Astrocyte of the cerebellum (primary cell): ENCODE measurements around the gene CALCR.

Source experiments
- DNase-seq: peaks from one replicate; pipeline ENCODE4 v3.0.0-alpha.2; 2011; ENCODE audit warnings: low read depth
- H3K4me3 ChIP-seq: 2 replicates; pipeline ENCODE4 v1.5.1; 2011; ENCODE audit warnings: mild to moderate bottlenecking, low read depth, low read length, moderate library complexity
- CTCF ChIP-seq: IDR thresholded peaks from 2 replicates; pipeline ENCODE4 v1.5.1; 2012; ENCODE audit warnings: low read length, low read depth, moderate library complexity, mild to moderate bottlenecking; ENCODE audit errors: missing control alignments
- in situ Hi-C: cut with HindIII; loops from 2 replicates; pipeline ENCODE4 v1.10.0; 2017; ENCODE audit warnings: low sequenced_read_pairs

Gene CALCR

GRCh38 chr7:93430917-93431588 is 143.5 kb downstream of the CALCR start:
- no peak overlapping the region for H3K4me3 ChIP-seq
- in situ Hi-C loops: no loop called here
- no peak for TF ChIP-seq CTCF
- no peak for DNase-seq

DNA sequence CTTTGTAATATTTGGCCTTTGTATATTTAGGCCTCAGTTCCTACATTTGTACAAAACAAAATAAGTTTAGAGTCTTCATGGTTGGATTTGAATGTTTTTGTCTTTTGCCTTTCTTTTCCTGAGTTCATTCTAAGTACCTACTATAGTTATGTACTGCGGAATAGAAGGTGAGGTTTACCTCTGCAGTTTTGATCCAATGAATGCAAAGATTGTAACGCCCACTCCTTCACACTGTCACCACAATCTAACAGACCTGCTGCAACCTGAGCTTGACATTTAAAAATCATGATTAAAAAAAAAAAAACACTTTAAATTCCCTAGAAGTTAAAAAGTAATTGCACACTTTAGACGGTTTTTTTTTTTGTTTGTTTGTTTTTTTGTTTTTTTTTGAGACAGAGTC is 145.0 kb downstream of the CALCR start:
- no peak for TF ChIP-seq CTCF
- no peak overlapping the region for H3K4me3 ChIP-seq
- no peak for DNase-seq
- in situ Hi-C loops: no loop called here

GRCh38 chr7:93427107-93427506 is 147.4 kb downstream of the CALCR start:
- DNase-seq: no peak
- in situ Hi-C loops: no loop called here
- no peak overlapping the region for H3K4me3 ChIP-seq
- no peak for TF ChIP-seq CTCF

GRCh38 chr7:93426155-93426696 is 148.3 kb downstream of the CALCR start:
- in situ Hi-C loops: no loop called here

DNA sequence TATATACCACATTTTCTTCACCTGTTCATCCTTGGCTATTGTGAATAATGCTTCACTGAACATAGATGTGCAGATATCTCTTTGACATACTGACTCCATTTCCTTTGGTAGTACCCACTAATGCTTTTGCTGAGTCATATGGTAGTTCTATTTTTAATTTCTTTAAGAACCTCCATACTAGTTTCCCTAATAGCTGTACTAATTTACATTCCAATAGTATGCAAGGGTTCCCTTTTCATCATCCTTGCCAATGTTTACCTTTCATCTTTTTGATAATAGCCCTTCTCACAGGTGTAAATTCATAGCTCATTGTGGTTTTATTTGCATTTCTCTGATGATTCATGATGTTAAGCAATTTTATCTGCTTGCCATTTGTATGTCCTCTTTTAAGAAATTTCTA is 159.9 kb downstream of the CALCR start:
- no peak for DNase-seq
- H3K4me3 ChIP-seq: no peak overlapping the region
- no peak for TF ChIP-seq CTCF
- in situ Hi-C loops: no loop called here

More at GRCh38 chr7:93426155-93426696, 148.3 kb downstream of the CALCR start:
- no peak for DNase-seq
- no peak for TF ChIP-seq CTCF
- no peak overlapping the region for H3K4me3 ChIP-seq

DNA sequence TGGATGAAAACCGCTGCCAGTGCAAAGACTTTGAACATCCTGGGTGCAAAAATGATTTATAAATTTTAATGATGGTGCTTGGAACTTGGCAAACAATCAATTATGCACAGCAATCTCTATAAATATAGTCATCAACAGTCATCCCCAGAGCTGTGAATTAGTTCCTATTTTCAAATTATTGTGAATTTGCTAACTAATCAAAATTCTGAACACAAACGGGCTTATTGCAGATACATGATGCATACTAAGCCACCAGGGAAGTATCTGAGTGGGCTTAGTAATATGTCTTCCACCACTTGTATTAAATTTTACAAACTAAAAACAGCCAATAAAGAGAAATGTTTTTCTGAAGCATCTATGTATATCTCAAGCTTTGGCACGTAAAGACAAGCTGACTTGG is 165.2 kb downstream of the CALCR start:
- DNase-seq: no peak
- no peak for TF ChIP-seq CTCF
- in situ Hi-C loops: no loop called here
- H3K4me3 ChIP-seq: no peak overlapping the region

- in situ Hi-C loops: no loop called here
These were observed 167.3 kb downstream of the CALCR start for GRCh38 chr7:93407239-93407638.

More at GRCh38 chr7:93407239-93407638, 167.3 kb downstream of the CALCR start:
- H3K4me3 ChIP-seq: no peak overlapping the region
- DNase-seq: no peak
- TF ChIP-seq CTCF: no peak
